ENCODE measurements around the gene PDHX. TPM values are rescaled to one million over a fixed set of nuclear protein-coding genes. Genes with fewer than 3 reads are reported as not detected.

The PDHX gene
- total RNA-seq, 1 donor from 2014 or later: 44.0 TPM

- peak overlapping the region; percentile 6 for H3K9ac ChIP-seq (ENCODE audit: low read length)
- no peaks in the 10 kb centered on the region for H3K79me2 ChIP-seq (ENCODE audit: insufficient read depth, low read length)
- H3K4me1 ChIP-seq (ENCODE audit: insufficient read depth, low read length): peaks cover 29% of the 10 kb centered on the region
- TF ChIP-seq EZH2 (IDR thresholded peaks at IDR 0.05; ENCODE audit: insufficient read depth, low read length): no peak
- TF ChIP-seq, protein P1, sequence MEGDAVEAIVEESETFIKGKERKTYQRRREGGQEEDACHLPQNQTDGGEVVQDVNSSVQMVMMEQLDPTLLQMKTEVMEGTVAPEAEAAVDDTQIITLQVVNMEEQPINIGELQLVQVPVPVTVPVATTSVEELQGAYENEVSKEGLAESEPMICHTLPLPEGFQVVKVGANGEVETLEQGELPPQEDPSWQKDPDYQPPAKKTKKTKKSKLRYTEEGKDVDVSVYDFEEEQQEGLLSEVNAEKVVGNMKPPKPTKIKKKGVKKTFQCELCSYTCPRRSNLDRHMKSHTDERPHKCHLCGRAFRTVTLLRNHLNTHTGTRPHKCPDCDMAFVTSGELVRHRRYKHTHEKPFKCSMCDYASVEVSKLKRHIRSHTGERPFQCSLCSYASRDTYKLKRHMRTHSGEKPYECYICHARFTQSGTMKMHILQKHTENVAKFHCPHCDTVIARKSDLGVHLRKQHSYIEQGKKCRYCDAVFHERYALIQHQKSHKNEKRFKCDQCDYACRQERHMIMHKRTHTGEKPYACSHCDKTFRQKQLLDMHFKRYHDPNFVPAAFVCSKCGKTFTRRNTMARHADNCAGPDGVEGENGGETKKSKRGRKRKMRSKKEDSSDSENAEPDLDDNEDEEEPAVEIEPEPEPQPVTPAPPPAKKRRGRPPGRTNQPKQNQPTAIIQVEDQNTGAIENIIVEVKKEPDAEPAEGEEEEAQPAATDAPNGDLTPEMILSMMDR (IDR thresholded peaks at IDR 0.05; ENCODE audit: insufficient read depth, low read depth, low read length): no peak
- DNase-seq (ENCODE audit: low read depth) (peak; percentile 98), FAIRE-seq (peak; percentile 97)
- H3K4me3 Mint-ChIP-seq (ENCODE audit: unreplicated experiment): no peak overlapping the region
- no peak overlapping the region for H3K4me3 ChIP-seq (ENCODE audit: insufficient read depth, low read depth, low read length)
- peaks cover 32% of the 10 kb centered on the region for H3K4me1 Mint-ChIP-seq (ENCODE audit: low read depth, unreplicated experiment)
- no peak overlapping the region for H2AFZ ChIP-seq (ENCODE audit: low read depth, low read length)
- no peaks in the 10 kb centered on the region for H3K27me3 ChIP-seq (ENCODE audit: insufficient read depth, low read length)
- peak overlapping the region; percentile 59 for H3K4me2 ChIP-seq (ENCODE audit: low read length)
- no peaks in the 10 kb centered on the region for H3K36me3 Mint-ChIP-seq (ENCODE audit: low read depth, unreplicated experiment)
- H4K20me1 ChIP-seq (ENCODE audit: insufficient read depth, low read length): no peaks in the 10 kb centered on the region
- no peaks in the 10 kb centered on the region for H3K36me3 ChIP-seq (ENCODE audit: insufficient read depth, low read length)
- H3K9me3 ChIP-seq (ENCODE audit: insufficient read depth, low read depth, low read length): no peaks in the 10 kb centered on the region
- H3K27me3 Mint-ChIP-seq (ENCODE audit: low read depth, unreplicated experiment): no peaks in the 10 kb centered on the region
- H3K9me3 Mint-ChIP-seq (ENCODE audit: unreplicated experiment): peaks cover 3% of the 10 kb centered on the region
- H3K27ac Mint-ChIP-seq (ENCODE audit: unreplicated experiment): no peak overlapping the region
- H3K27ac ChIP-seq (ENCODE audit: low read depth, low read length): peak overlapping the region; percentile 76
These were observed 119.5 kb downstream of the PDHX start for GRCh38 chr11:35035894-35036408.

DNA sequence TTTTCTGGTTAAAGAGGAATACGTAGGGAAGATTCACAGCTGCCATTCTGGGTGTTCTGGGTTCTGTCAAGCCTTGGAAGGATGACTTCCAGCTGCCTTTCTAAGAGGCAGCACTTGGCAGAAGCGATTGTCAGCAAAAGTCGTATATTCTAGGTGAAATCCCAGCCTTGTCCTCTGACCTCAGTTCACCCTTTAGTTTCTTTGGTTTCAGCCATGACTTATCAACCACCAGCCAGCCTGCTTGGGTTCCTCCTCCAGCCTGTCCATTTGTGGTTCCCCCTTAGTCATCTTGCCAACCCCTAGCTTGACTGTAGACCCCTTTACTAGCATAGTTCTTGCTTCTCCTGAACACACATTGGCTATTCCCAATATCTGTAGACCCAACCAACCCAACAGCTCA is 120.2 kb downstream of the PDHX start:
- H3K4me3 ChIP-seq (ENCODE audit: insufficient read depth, low read depth, low read length): no peak overlapping the region
- no peaks in the 10 kb centered on the region for H3K27me3 Mint-ChIP-seq (ENCODE audit: low read depth, unreplicated experiment)
- peak overlapping the region; percentile 59 for H3K4me2 ChIP-seq (ENCODE audit: low read length)
- DNase-seq (ENCODE audit: low read depth) (no peak), FAIRE-seq (no peak)
- H3K9me3 ChIP-seq (ENCODE audit: insufficient read depth, low read depth, low read length): no peaks in the 10 kb centered on the region
- H3K4me1 ChIP-seq (ENCODE audit: insufficient read depth, low read length): peaks cover 27% of the 10 kb centered on the region
- H3K27ac ChIP-seq (ENCODE audit: low read depth, low read length): peak overlapping the region; percentile 76
- H3K9ac ChIP-seq (ENCODE audit: low read length): no peak overlapping the region
- no peaks in the 10 kb centered on the region for H3K27me3 ChIP-seq (ENCODE audit: insufficient read depth, low read length)
- no peak overlapping the region for H3K4me3 Mint-ChIP-seq (ENCODE audit: unreplicated experiment)
- H3K79me2 ChIP-seq (ENCODE audit: insufficient read depth, low read length): no peaks in the 10 kb centered on the region
- no peaks in the 10 kb centered on the region for H4K20me1 ChIP-seq (ENCODE audit: insufficient read depth, low read length)
- no peaks in the 10 kb centered on the region for H3K36me3 Mint-ChIP-seq (ENCODE audit: low read depth, unreplicated experiment)
- no peak overlapping the region for H3K27ac Mint-ChIP-seq (ENCODE audit: unreplicated experiment)
- H3K9me3 Mint-ChIP-seq (ENCODE audit: unreplicated experiment): peaks cover 3% of the 10 kb centered on the region
- no peaks in the 10 kb centered on the region for H3K36me3 ChIP-seq (ENCODE audit: insufficient read depth, low read length)
- H3K4me1 Mint-ChIP-seq (ENCODE audit: low read depth, unreplicated experiment): peaks cover 26% of the 10 kb centered on the region
- no peak for TF ChIP-seq EZH2 (IDR thresholded peaks at IDR 0.05; ENCODE audit: insufficient read depth, low read length)
- TF ChIP-seq, protein P1 (IDR thresholded peaks at IDR 0.05; ENCODE audit: insufficient read depth, low read depth, low read length): no peak
- no peak overlapping the region for H2AFZ ChIP-seq (ENCODE audit: low read depth, low read length)

GRCh38 chr11:35038211-35038928 is 122.0 kb downstream of the PDHX start:
- Histone ChIP-seq H4K20me1 (ENCODE audit: insufficient read depth, low read length) (no peaks in the 10 kb centered on the region), H3K27ac (ENCODE audit: low read depth, low read length) (no peak overlapping the region), H3K9me3 (ENCODE audit: insufficient read depth, low read depth, low read length) (no peaks in the 10 kb centered on the region), H3K79me2 (ENCODE audit: insufficient read depth, low read length) (no peaks in the 10 kb centered on the region), H3K4me3 (ENCODE audit: insufficient read depth, low read depth, low read length) (no peak overlapping the region), H2AFZ (ENCODE audit: low read depth, low read length) (no peak overlapping the region), H3K4me1 (ENCODE audit: insufficient read depth, low read length) (peaks cover 27% of the 10 kb centered on the region), H3K4me2 (ENCODE audit: low read length) (no peak overlapping the region), H3K27me3 (ENCODE audit: insufficient read depth, low read length) (no peaks in the 10 kb centered on the region), H3K9ac (ENCODE audit: low read length) (no peak overlapping the region), H3K36me3 (ENCODE audit: insufficient read depth, low read length) (no peaks in the 10 kb centered on the region)
- H3K9me3 Mint-ChIP-seq (ENCODE audit: unreplicated experiment): peaks cover 3% of the 10 kb centered on the region
- DNase-seq (ENCODE audit: low read depth) (no peak), FAIRE-seq (no peak)
- no peaks in the 10 kb centered on the region for H3K27me3 Mint-ChIP-seq (ENCODE audit: low read depth, unreplicated experiment)
- H3K36me3 Mint-ChIP-seq (ENCODE audit: low read depth, unreplicated experiment): no peaks in the 10 kb centered on the region
- no peak overlapping the region for H3K27ac Mint-ChIP-seq (ENCODE audit: unreplicated experiment)
- TF ChIP-seq EZH2 (IDR thresholded peaks at IDR 0.05; ENCODE audit: insufficient read depth, low read length): no peak
- TF ChIP-seq, protein P1 (IDR thresholded peaks at IDR 0.05; ENCODE audit: insufficient read depth, low read depth, low read length): no peak
- H3K4me1 Mint-ChIP-seq (ENCODE audit: low read depth, unreplicated experiment): peaks cover 25% of the 10 kb centered on the region
- H3K4me3 Mint-ChIP-seq (ENCODE audit: unreplicated experiment): no peak overlapping the region
